Ishikawa (cell line): ENCODE measurements around the gene ITPR1.

Experiments
- CEBPB ChIP-seq: IDR thresholded peaks from 2 replicates; pipeline ENCODE4 v1.6.1; 2012
- CREB1 ChIP-seq: IDR thresholded peaks from 2 replicates; pipeline ENCODE4 v1.6.1; 2012; ENCODE audit warnings: low read depth
- EGR1 ChIP-seq: IDR thresholded peaks from 2 replicates; pipeline ENCODE4 v1.6.1; 2012
- EP300 ChIP-seq: IDR thresholded peaks from 2 replicates; pipeline ENCODE4 v1.6.1; 2012; ENCODE audit warnings: borderline replicate concordance
- FOXM1 ChIP-seq: IDR thresholded peaks from 2 replicates; pipeline ENCODE4 v1.6.1; 2012; ENCODE audit warnings: low read depth, borderline replicate concordance
- MAX ChIP-seq: IDR thresholded peaks from 2 replicates; pipeline ENCODE4 v1.6.1; 2012
- NFIC ChIP-seq: IDR thresholded peaks from 2 replicates; pipeline ENCODE4 v1.6.1; 2012
- RAD21 ChIP-seq: IDR thresholded peaks from 2 replicates; pipeline ENCODE4 v1.6.1; 2012; ENCODE audit warnings: low read depth
- TAF1 ChIP-seq: IDR thresholded peaks from 2 replicates; pipeline ENCODE4 v1.6.1; 2012; ENCODE audit warnings: low read depth, mild to moderate bottlenecking
- TCF12 ChIP-seq: IDR thresholded peaks from 2 replicates; pipeline ENCODE4 v1.6.1; 2012; ENCODE audit warnings: low read depth
- TEAD4 ChIP-seq: IDR thresholded peaks from 2 replicates; pipeline ENCODE4 v1.6.1; 2012
- YY1 ChIP-seq: IDR thresholded peaks from 2 replicates; pipeline ENCODE4 v1.6.1; 2012; ENCODE audit warnings: low read depth
- ZBTB7A ChIP-seq: IDR thresholded peaks from 2 replicates; pipeline ENCODE4 v1.6.1; 2012; ENCODE audit warnings: low read depth
- TF ChIP-seq, protein P1 (sequence below): IDR thresholded peaks from 2 replicates; pipeline ENCODE4 v1.6.1; 2012; ENCODE audit warnings: low read depth, mild to moderate bottlenecking
- TF ChIP-seq, protein P2 (sequence below): IDR thresholded peaks from 2 replicates; pipeline ENCODE4 v1.6.1; 2012

The ITPR1 gene

GRCh38 chr3:4849136-4849535 is 356.0 kb downstream of the ITPR1 start:
- TF ChIP-seq FOXM1, result no peak
- TF ChIP-seq EGR1, result no peak
- TF ChIP-seq, protein P1, sequence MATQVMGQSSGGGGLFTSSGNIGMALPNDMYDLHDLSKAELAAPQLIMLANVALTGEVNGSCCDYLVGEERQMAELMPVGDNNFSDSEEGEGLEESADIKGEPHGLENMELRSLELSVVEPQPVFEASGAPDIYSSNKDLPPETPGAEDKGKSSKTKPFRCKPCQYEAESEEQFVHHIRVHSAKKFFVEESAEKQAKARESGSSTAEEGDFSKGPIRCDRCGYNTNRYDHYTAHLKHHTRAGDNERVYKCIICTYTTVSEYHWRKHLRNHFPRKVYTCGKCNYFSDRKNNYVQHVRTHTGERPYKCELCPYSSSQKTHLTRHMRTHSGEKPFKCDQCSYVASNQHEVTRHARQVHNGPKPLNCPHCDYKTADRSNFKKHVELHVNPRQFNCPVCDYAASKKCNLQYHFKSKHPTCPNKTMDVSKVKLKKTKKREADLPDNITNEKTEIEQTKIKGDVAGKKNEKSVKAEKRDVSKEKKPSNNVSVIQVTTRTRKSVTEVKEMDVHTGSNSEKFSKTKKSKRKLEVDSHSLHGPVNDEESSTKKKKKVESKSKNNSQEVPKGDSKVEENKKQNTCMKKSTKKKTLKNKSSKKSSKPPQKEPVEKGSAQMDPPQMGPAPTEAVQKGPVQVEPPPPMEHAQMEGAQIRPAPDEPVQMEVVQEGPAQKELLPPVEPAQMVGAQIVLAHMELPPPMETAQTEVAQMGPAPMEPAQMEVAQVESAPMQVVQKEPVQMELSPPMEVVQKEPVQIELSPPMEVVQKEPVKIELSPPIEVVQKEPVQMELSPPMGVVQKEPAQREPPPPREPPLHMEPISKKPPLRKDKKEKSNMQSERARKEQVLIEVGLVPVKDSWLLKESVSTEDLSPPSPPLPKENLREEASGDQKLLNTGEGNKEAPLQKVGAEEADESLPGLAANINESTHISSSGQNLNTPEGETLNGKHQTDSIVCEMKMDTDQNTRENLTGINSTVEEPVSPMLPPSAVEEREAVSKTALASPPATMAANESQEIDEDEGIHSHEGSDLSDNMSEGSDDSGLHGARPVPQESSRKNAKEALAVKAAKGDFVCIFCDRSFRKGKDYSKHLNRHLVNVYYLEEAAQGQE, result no peak
- TF ChIP-seq CEBPB, result no peak
- TF ChIP-seq RAD21, result no peak
- TF ChIP-seq, protein P2, sequence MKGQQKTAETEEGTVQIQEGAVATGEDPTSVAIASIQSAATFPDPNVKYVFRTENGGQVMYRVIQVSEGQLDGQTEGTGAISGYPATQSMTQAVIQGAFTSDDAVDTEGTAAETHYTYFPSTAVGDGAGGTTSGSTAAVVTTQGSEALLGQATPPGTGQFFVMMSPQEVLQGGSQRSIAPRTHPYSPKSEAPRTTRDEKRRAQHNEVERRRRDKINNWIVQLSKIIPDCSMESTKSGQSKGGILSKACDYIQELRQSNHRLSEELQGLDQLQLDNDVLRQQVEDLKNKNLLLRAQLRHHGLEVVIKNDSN, result no peak
- no peak for TF ChIP-seq NFIC
- no peak for TF ChIP-seq TAF1
- no peak for TF ChIP-seq TEAD4

DNA sequence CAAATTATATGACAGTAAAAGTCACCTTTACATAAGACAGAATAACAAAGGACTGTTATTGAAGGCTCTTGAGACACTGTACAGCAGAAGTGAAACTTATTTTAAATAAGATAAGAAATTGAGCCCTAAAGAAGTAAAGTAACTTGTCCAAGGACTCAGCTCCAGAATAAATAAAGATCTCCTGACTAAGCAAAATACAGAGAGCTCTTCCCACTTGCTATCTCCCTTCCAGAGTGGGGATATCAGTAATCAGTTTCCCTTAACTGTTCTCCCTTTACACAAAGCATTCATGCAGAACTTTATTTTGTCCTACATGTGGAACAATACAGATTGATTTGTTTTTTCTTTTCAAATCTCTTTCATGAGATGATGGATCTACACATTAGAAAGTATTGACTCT is 356.6 kb downstream of the ITPR1 start:
- no peak for TF ChIP-seq CEBPB
- TF ChIP-seq TAF1, result no peak
- TF ChIP-seq YY1, result no peak
- TF ChIP-seq, protein P2, result no peak
- no peak for TF ChIP-seq MAX
- TF ChIP-seq ZBTB7A, result no peak
- TF ChIP-seq TCF12, result no peak
- TF ChIP-seq CREB1, result no peak
- no peak for TF ChIP-seq RAD21
- TF ChIP-seq, protein P1, result no peak
- no peak for TF ChIP-seq NFIC
- TF ChIP-seq FOXM1, result no peak
- TF ChIP-seq EP300, result no peak
- no peak for TF ChIP-seq EGR1

DNA sequence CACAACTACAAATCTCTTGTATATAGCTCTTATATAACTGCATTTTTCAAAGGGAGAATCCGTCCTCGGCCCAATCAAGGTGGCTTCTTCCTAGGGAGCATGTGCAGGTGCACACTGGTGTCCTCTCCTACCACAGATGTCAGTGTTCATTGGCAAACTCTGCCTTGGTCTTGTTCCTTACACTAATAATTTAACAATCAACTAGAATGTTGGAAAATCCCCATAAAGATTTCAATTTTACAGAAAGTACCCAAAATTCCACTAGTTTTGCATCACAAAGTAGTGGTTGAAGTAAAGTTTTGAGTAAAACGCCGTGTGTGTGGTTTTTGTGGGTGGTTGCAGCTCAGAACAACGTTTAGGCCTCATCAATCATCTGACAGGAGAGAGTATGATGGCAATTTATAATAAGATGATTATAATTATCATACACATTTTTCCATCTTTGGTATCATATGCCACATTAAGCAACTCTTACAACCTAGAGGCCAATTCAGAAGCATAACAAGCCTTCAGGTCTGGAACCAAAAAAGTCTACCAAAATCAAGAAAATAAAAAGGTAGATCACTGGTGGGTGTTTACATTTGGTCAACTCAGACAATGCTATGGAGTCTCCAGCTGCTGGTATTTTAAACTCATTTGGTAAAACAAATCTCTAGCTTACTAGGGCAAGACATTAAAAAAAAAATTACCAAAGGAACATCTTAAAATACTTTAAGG is 357.2 kb downstream of the ITPR1 start:
- TF ChIP-seq TCF12 (no peak), TEAD4 (no peak), EP300 (no peak), YY1 (no peak), FOXM1 (no peak), MAX (no peak), NFIC (no peak)
- TF ChIP-seq, protein P2, result no peak
- TF ChIP-seq, protein P1, result no peak

DNA sequence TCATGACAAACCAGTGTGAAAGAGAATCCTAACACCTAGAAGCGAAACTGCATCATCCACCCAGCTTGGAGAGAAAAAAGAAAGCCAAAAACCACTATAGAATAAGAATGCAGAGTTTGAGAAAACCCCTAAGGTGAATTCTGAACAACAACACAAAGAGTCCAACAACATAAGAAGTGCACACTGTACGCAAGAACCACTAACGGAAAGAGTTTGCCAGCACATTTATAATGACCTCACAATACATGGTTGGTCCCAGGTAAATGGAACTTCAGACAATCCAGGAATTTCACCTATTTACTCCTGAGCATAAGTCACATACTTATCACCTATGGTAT is 357.7 kb downstream of the ITPR1 start:
- TF ChIP-seq TAF1 (no peak), MAX (no peak), ZBTB7A (no peak), CREB1 (no peak), RAD21 (no peak), TCF12 (no peak), YY1 (no peak), NFIC (no peak), FOXM1 (no peak), EGR1 (no peak), EP300 (no peak), TEAD4 (no peak), CEBPB (no peak)
- TF ChIP-seq, protein P2, result no peak
- TF ChIP-seq, protein P1, result no peak
